Endothelial cell of umbilical vein (primary cell): ENCODE data around the gene CYP2A6.
"Not testable (repeated sequence)": the region's sequence is repeated elsewhere in the genome, so short reads cannot be mapped to it uniquely, and the experiment has no call there.

Source experiments
- CTCF ChIP-seq, 2 donors: IDR thresholded peaks; 1 replicate in 1 of 2; 2 replicates in 1 of 2; pipeline ENCODE4 v1.5.1; 2011; ENCODE audit warnings: low read length in 2 of 2, mild to moderate bottlenecking in 2 of 2, moderate library complexity in 2 of 2, control low read depth in 1 of 2, inconsistent platforms in 1 of 2, low read depth in 1 of 2; ENCODE audit not compliant: insufficient read depth in 1 of 2; ENCODE audit errors: extremely low read depth in 1 of 2
- EZH2 ChIP-seq: IDR thresholded peaks from 2 replicates; pipeline ENCODE4 v1.6.1; 2012; ENCODE audit warnings: borderline replicate concordance, low read depth, mild to moderate bottlenecking, moderate library complexity, low read length, inconsistent platforms; ENCODE audit not compliant: severe bottlenecking
- GATA2 ChIP-seq: IDR thresholded peaks from 2 replicates; pipeline ENCODE4 v1.7.0; 2011; ENCODE audit warnings: low read depth, mild to moderate bottlenecking, moderate library complexity, mixed read lengths, low read length; ENCODE audit not compliant: insufficient read length, insufficient read depth
- JUN ChIP-seq: IDR thresholded peaks from 2 replicates; pipeline ENCODE4 v1.6.1; 2011; ENCODE audit warnings: borderline replicate concordance, low read depth; ENCODE audit not compliant: insufficient read length, insufficient read depth
- MYC ChIP-seq: IDR thresholded peaks from one replicate; pipeline ENCODE4 v1.6.1; 2011; ENCODE audit warnings: mild to moderate bottlenecking, low read depth, low read length
- POLR2A ChIP-seq: IDR thresholded peaks from 2 replicates; pipeline ENCODE4 v1.6.1; 2012; ENCODE audit warnings: low read depth, mild to moderate bottlenecking, control low read depth, low read length

GRCh38 chr19:40818480-40819399 lies 31.5 kb downstream of the CYP2A6 start:
- peak; percentile 16 to 38 for TF ChIP-seq CTCF (IDR thresholded peaks at IDR 0.05; ENCODE audit: extremely low read depth in 1 of 2, insufficient read depth in 1 of 2, low read depth in 1 of 2, low read length in 2 of 2)
- not testable (repeated sequence) for TF ChIP-seq GATA2, EZH2, POLR2A, MYC, JUN
